ENCODE data around the gene GAS1. TPM values are rescaled to one million over a fixed set of nuclear protein-coding genes. Genes with fewer than 3 reads are reported as not detected.

The GAS1 gene, protein sequence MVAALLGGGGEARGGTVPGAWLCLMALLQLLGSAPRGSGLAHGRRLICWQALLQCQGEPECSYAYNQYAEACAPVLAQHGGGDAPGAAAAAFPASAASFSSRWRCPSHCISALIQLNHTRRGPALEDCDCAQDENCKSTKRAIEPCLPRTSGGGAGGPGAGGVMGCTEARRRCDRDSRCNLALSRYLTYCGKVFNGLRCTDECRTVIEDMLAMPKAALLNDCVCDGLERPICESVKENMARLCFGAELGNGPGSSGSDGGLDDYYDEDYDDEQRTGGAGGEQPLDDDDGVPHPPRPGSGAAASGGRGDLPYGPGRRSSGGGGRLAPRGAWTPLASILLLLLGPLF
- polyA plus RNA-seq (ENCODE audit: insufficient read length) = 64.7 TPM

DNA sequence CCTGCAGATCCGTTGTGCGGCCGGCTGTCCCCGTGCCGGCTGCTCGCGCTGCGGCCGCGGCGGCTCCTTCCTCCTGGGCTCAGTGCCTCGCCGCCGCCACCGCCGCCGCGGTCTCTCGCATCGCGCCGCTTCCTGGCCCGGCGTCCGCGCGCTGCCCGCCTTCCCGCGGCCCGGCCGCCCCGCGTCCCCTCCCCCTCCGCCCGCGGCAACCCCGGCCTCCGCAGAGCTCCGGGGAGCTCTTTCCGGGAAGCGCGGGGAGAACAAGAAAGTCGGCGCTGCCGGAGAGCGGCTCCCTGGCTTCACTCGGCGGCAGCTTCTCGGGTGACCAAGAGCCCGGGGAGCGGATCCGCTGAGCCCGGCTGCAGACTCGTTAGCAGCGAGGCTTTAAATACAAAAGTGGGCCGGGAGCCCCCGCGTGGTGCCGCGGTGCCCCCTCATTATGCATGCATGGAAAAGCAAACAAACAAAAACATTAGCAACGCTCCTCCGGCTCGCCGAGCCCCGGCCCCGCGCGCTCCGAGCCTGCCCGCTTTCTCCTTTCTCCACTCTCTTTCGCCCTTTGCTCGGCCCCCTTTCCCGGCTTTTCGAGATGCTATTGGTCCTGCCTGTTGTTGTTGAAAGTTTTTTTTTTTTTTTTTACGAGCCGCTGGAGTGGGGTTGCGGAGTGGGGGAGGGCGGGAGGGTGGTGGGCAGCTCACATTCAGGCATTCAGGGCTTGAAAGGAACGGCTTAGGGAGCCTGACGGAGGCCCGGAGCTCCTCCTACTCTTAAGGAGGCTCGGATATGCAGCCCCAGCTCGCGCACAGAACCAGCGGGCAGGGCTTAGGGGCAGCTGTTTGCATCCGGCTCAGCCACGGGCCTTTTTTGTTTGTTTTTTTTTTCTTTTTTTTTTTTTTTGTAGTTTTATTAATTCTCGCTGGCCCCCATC, at the start of gene GAS1:
Gene GAS1, minus strand, starts transcription at position 361 of the 928 bp plus-strand sequence. CDS start 727 bp downstream, outside the sequence.
- DNase-seq (ENCODE audit: low read depth) = peak; percentile 88

- DNase-seq (ENCODE audit: low read depth) = no peak
These were observed 46.9 kb upstream of the GAS1 start for GRCh38 chr9:86994231-86994630.

- no peak for DNase-seq (ENCODE audit: low read depth)
These were observed 46.5 kb upstream of the GAS1 start for GRCh38 chr9:86993830-86994229.

DNA sequence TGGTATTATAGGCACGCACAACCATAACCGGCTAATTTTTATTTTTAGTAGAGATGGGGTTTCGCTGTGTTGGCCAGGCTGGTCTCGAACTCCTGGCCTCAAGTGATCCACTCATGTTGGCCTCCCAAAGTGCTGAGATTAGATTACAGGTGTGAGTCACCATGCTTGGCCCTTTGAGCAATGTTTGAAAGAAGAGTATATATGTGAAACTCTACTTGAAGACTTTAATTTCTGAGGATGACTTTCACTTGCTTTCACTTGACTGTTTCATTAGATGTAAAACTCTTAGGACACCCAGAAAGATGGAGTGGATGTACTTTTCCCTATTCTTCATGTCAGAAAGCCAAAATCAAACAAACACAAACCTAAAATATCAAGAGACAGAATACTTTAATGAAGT, 43.8 kb upstream of the GAS1 start:
- DNase-seq (ENCODE audit: low read depth) = no peak

DNA sequence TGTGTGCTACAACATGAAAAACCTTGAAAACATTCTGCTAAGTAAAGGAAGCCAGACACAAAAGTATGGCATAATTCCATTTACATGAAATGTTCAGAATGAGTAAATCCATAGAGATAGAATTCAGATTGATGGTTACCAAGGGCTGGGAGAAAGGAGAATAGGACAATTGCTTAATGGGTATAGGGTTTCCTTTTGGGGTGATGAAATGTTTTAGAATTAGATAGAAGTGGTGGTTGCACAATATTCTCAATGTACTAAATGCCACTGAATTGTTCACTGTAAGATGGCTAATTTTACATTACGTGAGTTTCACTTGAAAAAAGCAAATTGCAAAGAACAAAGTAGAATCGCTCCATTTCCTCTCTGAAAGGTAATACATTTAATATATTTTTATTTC, 43.0 kb upstream of the GAS1 start:
- DNase-seq (ENCODE audit: low read depth) = no peak

- no peak for DNase-seq (ENCODE audit: low read depth)
These were observed 40.6 kb upstream of the GAS1 start for GRCh38 chr9:86987900-86988299.

- DNase-seq (ENCODE audit: low read depth) = no peak
These were observed 37.9 kb upstream of the GAS1 start for GRCh38 chr9:86985132-86985647.

- no peak for DNase-seq (ENCODE audit: low read depth)
These were observed 36.4 kb upstream of the GAS1 start for GRCh38 chr9:86983620-86984259.

- DNase-seq (ENCODE audit: low read depth) = no peak
These were observed 35.9 kb upstream of the GAS1 start for GRCh38 chr9:86983249-86983619.

- DNase-seq (ENCODE audit: low read depth) = no peak
These were observed 33.5 kb upstream of the GAS1 start for GRCh38 chr9:86980802-86981201.

GRCh38 chr9:86979657-86980056, 32.4 kb upstream of the GAS1 start:
- no peak for DNase-seq (ENCODE audit: low read depth)

GRCh38 chr9:86978922-86979474, 31.7 kb upstream of the GAS1 start:
- peak; percentile 60 for DNase-seq (ENCODE audit: low read depth)

DNA sequence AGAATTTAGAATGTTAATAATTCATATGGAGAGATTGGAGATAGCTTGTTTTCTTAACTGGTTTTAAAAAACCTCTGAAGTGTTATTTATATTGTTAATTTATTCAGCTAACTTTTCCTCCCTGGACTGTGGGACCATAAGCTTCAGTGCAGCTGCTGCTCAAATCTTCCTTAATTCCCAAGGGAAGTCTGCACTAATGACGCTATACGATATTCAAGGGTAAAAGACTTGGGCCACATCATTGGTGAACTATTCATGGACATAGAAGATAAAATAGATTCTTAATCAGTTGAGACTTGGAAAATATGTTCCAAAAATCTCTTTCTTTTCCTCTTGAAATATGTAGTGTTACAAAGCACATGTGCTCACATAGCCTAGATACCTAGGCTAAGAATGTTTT, 31.1 kb upstream of the GAS1 start:
- peak; percentile 60 for DNase-seq (ENCODE audit: low read depth)

GRCh38 chr9:86977205-86977835, 30.0 kb upstream of the GAS1 start:
- no peak for DNase-seq (ENCODE audit: low read depth)

DNA sequence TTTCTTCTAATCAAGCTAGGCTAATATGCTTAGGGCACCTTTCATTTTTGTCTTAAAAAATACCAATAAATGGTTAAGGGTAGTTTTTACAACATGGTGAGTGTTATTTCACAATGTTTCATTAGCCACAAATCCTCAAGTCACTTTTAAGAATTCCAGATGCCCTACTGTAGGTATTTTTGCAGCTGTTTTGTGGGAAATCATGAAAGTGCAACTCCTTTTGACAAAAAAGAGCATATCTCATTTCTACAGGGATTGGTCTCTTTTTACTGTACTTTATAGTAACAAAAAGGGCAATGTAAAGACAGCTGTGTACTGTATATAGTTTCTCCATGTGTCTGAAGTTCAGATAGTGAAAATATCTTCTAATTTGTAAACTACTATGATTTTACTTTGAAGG, 28.3 kb upstream of the GAS1 start:
- no peak for DNase-seq (ENCODE audit: low read depth)

DNA sequence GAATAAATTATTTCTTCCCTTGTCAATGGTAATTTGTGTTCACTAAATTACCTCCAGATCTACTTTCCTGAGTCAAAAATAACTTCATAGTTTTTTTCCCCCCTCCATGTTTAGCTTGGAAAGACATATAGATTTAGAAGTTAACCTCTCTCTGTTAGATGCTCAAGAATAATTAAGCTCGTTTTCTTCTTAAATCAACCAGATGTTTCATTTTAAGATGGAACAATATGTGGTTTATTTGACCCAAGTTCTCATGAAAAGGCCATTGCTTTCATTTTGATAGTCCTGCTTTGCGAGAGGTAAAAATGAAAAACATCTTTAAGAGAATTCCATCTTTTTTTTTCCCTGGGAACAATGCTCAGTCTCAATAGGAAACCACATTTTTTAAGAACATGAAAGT, 27.7 kb upstream of the GAS1 start:
- DNase-seq (ENCODE audit: low read depth) = no peak

DNA sequence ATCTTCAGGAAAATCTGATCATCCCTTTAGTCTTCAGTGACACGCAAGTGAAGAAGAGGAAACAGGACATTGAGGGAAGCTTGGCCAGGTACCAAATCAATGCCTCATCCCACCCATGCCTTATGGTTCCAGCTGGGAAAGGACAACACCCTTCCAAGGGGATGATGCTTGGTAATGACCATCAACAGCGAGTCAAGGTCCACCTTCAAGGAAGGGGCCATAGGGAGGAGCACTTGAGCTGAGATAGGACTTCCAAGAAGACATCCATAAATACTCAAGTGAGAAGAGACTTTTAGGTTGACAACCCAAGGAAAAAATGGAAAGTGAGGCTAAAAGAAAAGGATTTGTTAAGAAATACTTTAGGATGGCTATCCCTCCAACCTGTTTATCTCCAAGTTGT, 27.1 kb upstream of the GAS1 start:
- no peak for DNase-seq (ENCODE audit: low read depth)

DNA sequence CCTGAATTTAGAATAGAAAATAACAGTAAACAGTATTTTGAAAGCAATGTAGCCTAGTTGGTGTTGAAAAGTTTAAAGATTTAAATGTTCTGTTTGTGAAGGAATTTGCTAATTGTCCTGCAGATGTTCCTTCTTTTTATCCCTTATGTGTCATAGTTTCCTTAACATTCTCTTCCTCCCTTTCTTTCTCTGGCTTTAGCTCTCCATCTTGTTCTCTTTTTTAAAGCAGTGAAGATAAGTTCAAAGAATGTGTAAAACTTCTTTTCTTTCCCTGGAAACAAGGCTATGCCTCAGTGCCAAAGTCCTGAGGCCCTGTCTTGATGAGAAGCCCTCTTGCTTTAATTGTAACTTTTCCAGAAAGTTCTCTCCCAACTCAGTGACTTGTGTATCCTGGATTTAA, 24.4 kb upstream of the GAS1 start:
- DNase-seq (ENCODE audit: low read depth) = no peak

DNA sequence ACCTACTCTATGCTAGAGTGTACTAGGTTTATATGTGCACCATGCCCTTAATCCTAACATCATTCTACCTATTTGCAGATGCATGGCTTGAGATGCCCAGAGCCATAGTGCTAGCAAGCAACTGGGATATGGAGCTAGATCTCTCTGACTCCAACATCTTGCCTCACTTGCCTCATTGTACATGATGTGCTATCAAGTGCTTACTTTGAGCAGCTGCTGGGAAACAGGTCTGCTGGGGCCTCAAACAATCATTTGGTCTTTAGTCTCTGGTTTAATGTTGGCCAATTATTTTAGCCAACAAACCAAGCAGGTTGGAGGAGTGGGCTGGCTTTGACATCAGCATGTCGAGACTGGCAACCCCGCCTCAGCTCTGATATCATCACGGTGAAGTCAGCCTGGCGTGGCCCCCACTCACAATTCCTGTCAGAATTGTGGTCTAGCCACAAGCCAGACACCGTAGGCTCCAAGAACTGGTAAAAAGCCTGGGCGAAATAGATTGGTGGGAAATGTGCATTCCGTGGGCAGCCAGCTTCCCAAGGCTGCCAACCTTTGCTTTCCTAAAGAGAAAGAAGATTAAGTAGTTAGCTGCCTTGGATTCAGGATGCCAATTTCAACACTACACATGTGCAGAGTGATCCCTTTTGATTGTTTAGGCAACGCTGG, 21.1 kb upstream of the GAS1 start:
- no peak for DNase-seq (ENCODE audit: low read depth)

GRCh38 chr9:86966852-86967511, 19.7 kb upstream of the GAS1 start:
- DNase-seq (ENCODE audit: low read depth) = no peak
